ENCODE results near the gene CCDC74B.
"Not testable (repeated sequence)": the region's sequence is repeated elsewhere in the genome, so short reads cannot be mapped to it uniquely, and the experiment has no call there.

DNA sequence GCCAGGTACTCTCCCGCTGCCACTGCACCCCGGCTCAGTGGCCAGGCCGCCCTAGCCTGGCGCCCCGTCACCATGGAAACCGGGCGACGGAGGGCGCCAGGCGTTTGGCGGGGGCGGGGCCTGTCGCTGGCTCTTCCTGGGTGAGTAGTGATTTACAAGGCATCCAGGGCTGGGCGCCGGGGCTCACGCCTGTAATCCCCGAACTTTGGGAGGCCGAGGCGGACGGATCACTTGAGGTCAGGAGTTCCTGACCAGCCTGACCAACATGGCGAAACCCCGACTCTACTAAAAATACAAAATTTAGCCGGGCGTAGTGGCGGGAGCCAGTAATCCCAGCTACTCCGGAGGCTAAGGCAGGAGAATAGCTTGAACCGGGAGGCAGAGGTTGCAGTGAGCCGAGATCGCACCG, at the start of gene CCDC74B:
- TF ChIP-seq, protein P1, sequence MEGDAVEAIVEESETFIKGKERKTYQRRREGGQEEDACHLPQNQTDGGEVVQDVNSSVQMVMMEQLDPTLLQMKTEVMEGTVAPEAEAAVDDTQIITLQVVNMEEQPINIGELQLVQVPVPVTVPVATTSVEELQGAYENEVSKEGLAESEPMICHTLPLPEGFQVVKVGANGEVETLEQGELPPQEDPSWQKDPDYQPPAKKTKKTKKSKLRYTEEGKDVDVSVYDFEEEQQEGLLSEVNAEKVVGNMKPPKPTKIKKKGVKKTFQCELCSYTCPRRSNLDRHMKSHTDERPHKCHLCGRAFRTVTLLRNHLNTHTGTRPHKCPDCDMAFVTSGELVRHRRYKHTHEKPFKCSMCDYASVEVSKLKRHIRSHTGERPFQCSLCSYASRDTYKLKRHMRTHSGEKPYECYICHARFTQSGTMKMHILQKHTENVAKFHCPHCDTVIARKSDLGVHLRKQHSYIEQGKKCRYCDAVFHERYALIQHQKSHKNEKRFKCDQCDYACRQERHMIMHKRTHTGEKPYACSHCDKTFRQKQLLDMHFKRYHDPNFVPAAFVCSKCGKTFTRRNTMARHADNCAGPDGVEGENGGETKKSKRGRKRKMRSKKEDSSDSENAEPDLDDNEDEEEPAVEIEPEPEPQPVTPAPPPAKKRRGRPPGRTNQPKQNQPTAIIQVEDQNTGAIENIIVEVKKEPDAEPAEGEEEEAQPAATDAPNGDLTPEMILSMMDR (conservative IDR thresholded peaks at IDR 0.05): not testable (repeated sequence)
- TF ChIP-seq EZH2 (IDR thresholded peaks at IDR 0.05; ENCODE audit: low read depth): not testable (repeated sequence)

Measured in PC-9 (cell line).